ENCODE measurements around the gene TSHR. TPM values are rescaled to one million over a fixed set of nuclear protein-coding genes. Genes with fewer than 3 reads are reported as not detected.

TSHR gene
- total RNA-seq, 1 donor from 2014 or later: not detected

DNA sequence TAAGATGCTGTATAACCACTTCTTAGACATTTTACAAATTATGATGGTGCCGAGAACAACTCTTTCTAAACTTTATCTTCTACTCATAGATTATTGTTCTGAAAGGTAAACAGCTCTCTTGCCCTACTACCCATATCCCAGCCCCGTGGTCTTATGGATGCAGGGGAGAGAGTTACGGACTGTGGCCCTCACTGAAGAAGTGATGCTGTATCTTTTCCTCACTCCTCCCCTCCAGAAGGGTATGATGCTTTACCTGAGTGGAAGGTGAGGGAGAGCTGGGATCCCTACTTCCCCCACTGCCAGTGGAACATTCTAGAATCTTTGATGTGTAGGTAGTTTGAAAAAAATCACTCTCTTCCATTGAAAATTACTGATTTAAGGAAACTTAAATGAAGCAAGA is 3.5 kb downstream of the TSHR start:
- Mint-ChIP-seq H3K27me3 (ENCODE audit: insufficient read depth, low read depth) (peaks cover 4% of the 10 kb centered on the region), H3K4me3 (no peak overlapping the region), H3K36me3 (no peaks in the 10 kb centered on the region), H3K27ac (no peak overlapping the region), H3K4me1 (peaks cover 4% of the 10 kb centered on the region), H3K9me3 (no peaks in the 10 kb centered on the region)
- TF ChIP-seq, protein P1, sequence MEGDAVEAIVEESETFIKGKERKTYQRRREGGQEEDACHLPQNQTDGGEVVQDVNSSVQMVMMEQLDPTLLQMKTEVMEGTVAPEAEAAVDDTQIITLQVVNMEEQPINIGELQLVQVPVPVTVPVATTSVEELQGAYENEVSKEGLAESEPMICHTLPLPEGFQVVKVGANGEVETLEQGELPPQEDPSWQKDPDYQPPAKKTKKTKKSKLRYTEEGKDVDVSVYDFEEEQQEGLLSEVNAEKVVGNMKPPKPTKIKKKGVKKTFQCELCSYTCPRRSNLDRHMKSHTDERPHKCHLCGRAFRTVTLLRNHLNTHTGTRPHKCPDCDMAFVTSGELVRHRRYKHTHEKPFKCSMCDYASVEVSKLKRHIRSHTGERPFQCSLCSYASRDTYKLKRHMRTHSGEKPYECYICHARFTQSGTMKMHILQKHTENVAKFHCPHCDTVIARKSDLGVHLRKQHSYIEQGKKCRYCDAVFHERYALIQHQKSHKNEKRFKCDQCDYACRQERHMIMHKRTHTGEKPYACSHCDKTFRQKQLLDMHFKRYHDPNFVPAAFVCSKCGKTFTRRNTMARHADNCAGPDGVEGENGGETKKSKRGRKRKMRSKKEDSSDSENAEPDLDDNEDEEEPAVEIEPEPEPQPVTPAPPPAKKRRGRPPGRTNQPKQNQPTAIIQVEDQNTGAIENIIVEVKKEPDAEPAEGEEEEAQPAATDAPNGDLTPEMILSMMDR (IDR thresholded peaks at IDR 0.05): no peak
- TF ChIP-seq EZH2phosphoT487 (IDR thresholded peaks at IDR 0.05) (no peak), EZH2 (IDR thresholded peaks at IDR 0.05) (no peak)
- no peaks in the 10 kb centered on the region for H3K36me3 ChIP-seq
- no peak overlapping the region for H3K9ac ChIP-seq
- H3K79me2 ChIP-seq (ENCODE audit: low read depth): no peaks in the 10 kb centered on the region
- no peaks in the 10 kb centered on the region for H3F3A ChIP-seq (ENCODE audit: low read depth)
- H2AFZ ChIP-seq (replicated peaks): no peak overlapping the region
- H4K20me1 ChIP-seq (ENCODE audit: low read depth): no peaks in the 10 kb centered on the region
- H3K27ac ChIP-seq: no peak overlapping the region
- no peak for DNase-seq (ENCODE audit: low spot score)
- no peaks in the 10 kb centered on the region for H3K9me3 ChIP-seq (ENCODE audit: low read depth)
- H3K4me1 ChIP-seq: no peaks in the 10 kb centered on the region
- H3K4me2 ChIP-seq: no peak overlapping the region
- H3K4me3 ChIP-seq: no peak overlapping the region
- peaks cover 41% of the 10 kb centered on the region for H3K27me3 ChIP-seq

DNA sequence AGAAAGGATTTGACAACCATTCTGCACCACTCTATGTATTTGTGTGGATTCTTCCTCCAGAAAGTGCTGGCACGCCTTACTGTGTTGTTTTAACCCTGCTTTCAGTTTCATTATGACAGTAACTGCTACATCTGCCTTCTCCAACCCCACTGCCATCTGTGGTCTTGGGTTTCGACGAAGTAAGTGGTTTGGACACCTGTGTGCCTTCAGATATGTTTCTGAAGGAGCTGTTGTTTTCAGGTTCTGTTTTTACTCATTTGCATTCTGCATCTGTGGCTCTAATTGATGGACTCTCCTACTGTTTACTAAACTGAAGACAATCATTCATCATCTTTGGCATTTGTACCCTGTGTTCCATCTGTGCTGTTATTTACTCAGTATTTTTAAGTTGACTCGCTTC is 4.1 kb downstream of the TSHR start:
- no peak for TF ChIP-seq EZH2phosphoT487 (IDR thresholded peaks at IDR 0.05)
- no peak for TF ChIP-seq EZH2 (IDR thresholded peaks at IDR 0.05)
- TF ChIP-seq, protein P1 (IDR thresholded peaks at IDR 0.05): no peak
- Histone ChIP-seq H3K79me2 (ENCODE audit: low read depth) (no peaks in the 10 kb centered on the region), H3K9me3 (ENCODE audit: low read depth) (no peaks in the 10 kb centered on the region), H4K20me1 (ENCODE audit: low read depth) (no peaks in the 10 kb centered on the region), H3F3A (ENCODE audit: low read depth) (no peaks in the 10 kb centered on the region), H3K4me3 (no peak overlapping the region), H2AFZ (replicated peaks) (no peak overlapping the region), H3K36me3 (no peaks in the 10 kb centered on the region), H3K4me1 (no peaks in the 10 kb centered on the region), H3K27ac (no peak overlapping the region), H3K27me3 (peaks cover 41% of the 10 kb centered on the region), H3K9ac (no peak overlapping the region), H3K4me2 (no peak overlapping the region)
- Mint-ChIP-seq H3K36me3 (no peaks in the 10 kb centered on the region), H3K9me3 (no peaks in the 10 kb centered on the region), H3K4me3 (no peak overlapping the region), H3K4me1 (peaks cover 4% of the 10 kb centered on the region), H3K27me3 (ENCODE audit: insufficient read depth, low read depth) (peaks cover 2% of the 10 kb centered on the region), H3K27ac (no peak overlapping the region)
- no peak for DNase-seq (ENCODE audit: low spot score)

DNA sequence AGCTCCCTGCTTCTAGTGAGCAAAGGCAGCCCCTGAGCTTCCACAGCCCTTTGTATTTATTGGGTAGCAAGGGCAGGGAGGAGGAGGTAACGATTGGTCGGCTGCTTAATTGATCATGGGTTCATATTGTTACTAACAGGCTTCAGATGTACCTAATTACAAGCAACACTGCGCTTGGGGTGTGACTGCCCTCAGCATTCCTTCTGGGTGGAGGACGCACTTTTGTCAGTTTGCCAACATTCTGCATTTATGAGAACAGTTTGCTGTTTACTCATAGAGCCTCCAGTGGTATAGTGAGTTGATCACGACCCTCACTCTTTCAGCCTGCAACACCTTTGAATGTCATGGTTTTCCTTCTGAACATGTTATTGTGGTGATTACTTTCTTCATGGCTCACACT is 9.6 kb downstream of the TSHR start:
- Histone ChIP-seq H3K9ac (no peak overlapping the region), H3K9me3 (ENCODE audit: low read depth) (no peaks in the 10 kb centered on the region), H3K79me2 (ENCODE audit: low read depth) (no peaks in the 10 kb centered on the region), H3K27ac (no peak overlapping the region), H3K36me3 (no peaks in the 10 kb centered on the region), H4K20me1 (ENCODE audit: low read depth) (no peaks in the 10 kb centered on the region), H3K4me2 (no peak overlapping the region), H3K4me1 (no peaks in the 10 kb centered on the region), H3K4me3 (no peak overlapping the region), H2AFZ (replicated peaks) (no peak overlapping the region), H3F3A (ENCODE audit: low read depth) (no peaks in the 10 kb centered on the region), H3K27me3 (no peaks in the 10 kb centered on the region)
- Mint-ChIP-seq H3K36me3 (no peaks in the 10 kb centered on the region), H3K4me1 (no peaks in the 10 kb centered on the region), H3K9me3 (no peaks in the 10 kb centered on the region), H3K27ac (no peak overlapping the region), H3K27me3 (ENCODE audit: insufficient read depth, low read depth) (no peaks in the 10 kb centered on the region), H3K4me3 (no peak overlapping the region)
- TF ChIP-seq, protein P1 (IDR thresholded peaks at IDR 0.05): no peak
- TF ChIP-seq EZH2 (IDR thresholded peaks at IDR 0.05): no peak
- no peak for TF ChIP-seq EZH2phosphoT487 (IDR thresholded peaks at IDR 0.05)
- DNase-seq (ENCODE audit: low spot score): no peak
